Hepatocyte (in vitro differentiated cells): ENCODE results near the gene CRB1.

Source experiments
- CTCF ChIP-seq: fragments of 200-600 bp; sonication (generic); IDR thresholded peaks from 2 replicates; pipeline ENCODE4 v1.5.1; 2016; ENCODE audit warnings: antibody characterized with exemption, mild to moderate bottlenecking; ENCODE audit not compliant: poor library complexity
- EZH2 ChIP-seq: fragments of 200-600 bp; sonication (generic); IDR thresholded peaks from 2 replicates; pipeline ENCODE4 v1.6.1; 2016; ENCODE audit warnings: antibody characterized with exemption, mild to moderate bottlenecking, borderline replicate concordance
- EZH2phosphoT487 ChIP-seq: fragments of 200-600 bp; sonication (generic); IDR thresholded peaks from one replicate; pipeline ENCODE4 v1.6.1; 2018; ENCODE audit warnings: antibody characterized with exemption, mild to moderate bottlenecking, low read depth, moderate library complexity; ENCODE audit not compliant: unreplicated experiment, severe bottlenecking

DNA sequence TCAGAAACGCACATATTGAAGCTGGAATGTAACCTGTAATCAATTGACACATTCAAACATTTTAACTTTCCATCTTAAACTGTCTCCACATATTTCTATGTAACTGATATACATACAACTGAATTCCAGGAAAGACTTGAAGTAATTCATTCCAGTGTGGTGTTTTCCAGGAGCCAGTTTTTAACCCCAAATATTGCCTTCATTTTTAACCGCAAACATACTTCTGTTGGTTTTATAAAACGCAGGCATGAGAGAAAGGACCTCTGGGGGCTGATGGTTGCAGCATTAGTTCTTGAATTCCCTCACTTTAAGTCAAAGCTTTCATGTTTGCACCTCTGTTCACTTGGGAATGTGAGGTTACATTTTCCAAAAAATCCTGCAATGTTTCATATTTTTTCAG lies 204.1 kb downstream of the CRB1 start:
- TF ChIP-seq EZH2 (no peak), CTCF (no peak), EZH2phosphoT487 (no peak)
